ENCODE results near the gene PTPRN2. TPM values are rescaled to one million over a fixed set of nuclear protein-coding genes. Genes with fewer than 3 reads are reported as not detected.

The PTPRN2 gene
- total and polyA plus RNA-seq, 9 of the 15 experiments (the other 6 are each of a cell fraction or from before 2014, with no cell fraction given) = not detected

DNA sequence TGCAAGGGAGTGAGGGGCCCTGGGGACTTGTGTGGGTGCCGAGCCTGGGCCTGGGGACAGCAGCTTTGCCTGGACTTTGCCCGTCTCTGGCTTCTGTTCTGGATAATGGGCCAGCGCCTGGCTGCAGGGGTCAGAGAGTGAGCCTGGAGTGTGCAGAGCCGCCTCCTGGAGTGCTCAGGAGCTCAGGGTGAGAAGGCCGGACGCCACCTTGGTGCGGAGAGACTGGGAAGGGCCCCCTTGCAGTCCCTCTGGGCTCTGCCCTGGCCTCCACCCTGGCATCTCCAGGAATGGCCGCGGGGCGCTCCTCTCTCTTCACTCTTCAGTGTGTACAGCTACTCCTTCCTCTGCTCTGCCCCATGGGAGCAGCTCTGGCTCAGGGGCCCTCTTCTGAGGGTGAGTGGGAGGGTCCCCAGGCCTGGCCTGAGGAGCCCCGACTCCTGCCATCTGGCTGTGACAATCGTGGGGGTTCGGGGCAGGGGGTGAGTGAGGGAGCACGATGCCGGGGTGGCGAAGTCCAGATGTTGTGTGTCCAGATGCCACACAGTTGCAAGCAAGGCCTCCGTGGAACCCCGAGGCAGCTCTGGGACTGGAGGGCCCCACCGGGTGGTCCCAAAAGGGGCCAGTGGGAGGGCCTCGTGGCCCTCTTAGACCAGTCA, 1063.7 kb downstream of the PTPRN2 start:
- no peaks in the 10 kb centered on the region for H3K9me1 ChIP-seq (ENCODE audit: control insufficient read depth, insufficient read depth, low read length)
- ChIA-PET CTCF (ENCODE audit: low intra/inter-chr PET ratio) (no interaction called here), POLR2A (interaction anchor here (0.5 kb wide), 1 partner anchor 185 kb away, joined by 4 read pairs; no protein-coding TSS in a partner anchor)
- H3K36me3 ChIP-seq (ENCODE audit: control insufficient read depth, insufficient read depth, low read length) = no peaks in the 10 kb centered on the region
- H3K79me2 ChIP-seq (ENCODE audit: control insufficient read depth, insufficient read depth, low read length) = no peaks in the 10 kb centered on the region
- ATAC-seq = no peak
- peaks cover 5 to 37% of the 10 kb centered on the region in 2 experiments; a peak in 4 of 5 replicates for H3K4me1 ChIP-seq (replicated peaks in 1 of 2; ENCODE audit: control insufficient read depth in 2 of 2, insufficient read depth in 2 of 2, low read length in 2 of 2)
- no peak overlapping the region for H3K27ac ChIP-seq (ENCODE audit: extremely low read depth, low read depth, low read length)
- no peak overlapping the region for H3K4me2 ChIP-seq (ENCODE audit: insufficient read depth, low read length)
- H4K20me1 ChIP-seq (replicated peaks; ENCODE audit: control insufficient read depth, insufficient read depth, low read length) = peaks cover 4% of the 10 kb centered on the region; the same call in 1 of the 2 replicates
- intact Hi-C loops (cut with micrococcal nuclease) = no loop called here
- no TSS peak for BruUV-seq (replicated peaks)
- peaks cover 76 to 90% of the 10 kb centered on the region in 2 experiments for H3K27me3 ChIP-seq (ENCODE audit: control insufficient read depth in 2 of 2, insufficient read depth in 2 of 2, low read length in 2 of 2)
- H2AFZ ChIP-seq (ENCODE audit: low read depth, low read length) = no peak overlapping the region
- WGBS (ENCODE audit: insufficient coverage, low coverage, missing lambda C conversion rate) = 16% methylated on average over 19 of the region's 20 CpGs
- H3K9me3 ChIP-seq (replicated peaks; ENCODE audit: control insufficient read depth, insufficient read depth, low read depth, low read length) = no peaks in the 10 kb centered on the region
- no peak for DNase-seq (ENCODE audit: extremely low read depth in 1 of 4, low spot score in 3 of 4)
- in situ Hi-C loops (cut with MboI) = no loop called here
- H3K4me3 ChIP-seq = no peak overlapping the region
- FAIRE-seq = no peak
- TF ChIP-seq, protein P1, sequence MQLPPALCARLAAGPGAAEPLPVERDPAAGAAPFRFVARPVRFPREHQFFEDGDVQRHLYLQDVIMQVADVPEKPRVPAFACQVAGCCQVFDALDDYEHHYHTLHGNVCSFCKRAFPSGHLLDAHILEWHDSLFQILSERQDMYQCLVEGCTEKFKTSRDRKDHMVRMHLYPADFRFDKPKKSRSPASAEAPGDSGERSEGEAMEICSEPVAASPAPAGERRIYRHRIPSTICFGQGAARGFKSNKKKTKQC (CRISPR knock-in tag; IDR thresholded peaks at IDR 0.05) = peak; percentile 43; the same call in 1 of the 2 replicates
- TF ChIP-seq POLR2G (IDR thresholded peaks at IDR 0.05; ENCODE audit: low read depth, low read length) (no peak), ZNF212 (CRISPR knock-in tag; IDR thresholded peaks at IDR 0.05) (no peak), BACH1 (tag; IDR thresholded peaks at IDR 0.05) (no peak), SMAD1 (IDR thresholded peaks at IDR 0.05; ENCODE audit: low read depth, low read length, partially characterized antibody) (no peak), NR1H2 (CRISPR knock-in tag; IDR thresholded peaks at IDR 0.05) (no peak), DIDO1 (tag; IDR thresholded peaks at IDR 0.05; ENCODE audit: low read depth) (no peak)
- 0 out of 4 replicates have a peak overlapping the region, but pooled peaks of 1 of the 2 experiments have one; percentile 29 for H3K9ac ChIP-seq (ENCODE audit: insufficient read depth in 1 of 2, low read depth in 2 of 2, low read length in 2 of 2)
